WTC11 (cell line): ENCODE measurements around the gene CHCHD1. TPM values are rescaled to one million over a fixed set of nuclear protein-coding genes. Genes with fewer than 3 reads are reported as not detected.

Source experiments
- ATAC-seq: fragments of 200-7000 bp; cut with Tn5 transposase; 2 replicates; pipeline ENCODE4 v1.10.0; 2021; ENCODE audit warnings: mild to moderate bottlenecking, moderate library complexity
- CTCF ChIA-PET: fragments of 300-600 bp; sonication (Branson Sonifier 250); formaldehyde crosslinking; loops from one replicate; lab custom pipeline; 2021; ENCODE audit warnings: antibody characterized with exemption; lab: Charles Lee
- POLR2A ChIA-PET: fragments of 350-600 bp; sonication (Branson Sonifier 250); formaldehyde crosslinking; loops from one replicate; lab custom pipeline; 2021; ENCODE audit warnings: antibody characterized with exemption; lab: Charles Lee
- DNase-seq: peaks from one replicate; pipeline ENCODE4 v3.0.0; 2021; ENCODE audit warnings: low spot score
- H3K27ac Mint-ChIP-seq: 2 replicates; pipeline ENCODE4 v1.8.0; 2021; ENCODE audit warnings: mixed read lengths
- H3K27me3 Mint-ChIP-seq: 2 replicates; pipeline ENCODE4 v1.8.0; 2021; ENCODE audit warnings: low read depth, mild to moderate bottlenecking, moderate library complexity, mixed read lengths
- H3K36me3 Mint-ChIP-seq: 2 replicates; pipeline ENCODE4 v1.8.0; 2021; ENCODE audit warnings: mixed read lengths
- H3K4me1 Mint-ChIP-seq: 2 replicates; pipeline ENCODE4 v1.8.0; 2022; ENCODE audit warnings: mixed read lengths
- H3K4me3 Mint-ChIP-seq: 2 replicates; pipeline ENCODE4 v1.8.0; 2021; ENCODE audit warnings: mild to moderate bottlenecking, moderate library complexity, mixed read lengths
- H3K9me3 Mint-ChIP-seq: 2 replicates; pipeline ENCODE4 v1.8.0; 2021; ENCODE audit warnings: mixed read lengths
- FOXP1 ChIP-seq: sonication (generic); formaldehyde crosslinking; IDR thresholded peaks from 2 replicates; pipeline ENCODE4 v1.8.0; 2022; ENCODE audit warnings: missing genetic modification reagents, mild to moderate bottlenecking, moderate library complexity, borderline replicate concordance
- GTF2I ChIP-seq: fragments of 250-450 bp; sonication (Bioruptor Pico); conservative IDR thresholded peaks from 2 replicates; pipeline ENCODE4 v1.4.0; 2021; ENCODE audit warnings: mild to moderate bottlenecking
- NR2C2 ChIP-seq: sonication (generic); formaldehyde crosslinking; IDR thresholded peaks from 2 replicates; pipeline ENCODE4 v1.8.0; 2022; ENCODE audit warnings: mild to moderate bottlenecking, missing genetic modification reagents
- TCF7 ChIP-seq: sonication (generic); formaldehyde crosslinking; IDR thresholded peaks from 2 replicates; pipeline ENCODE4 v1.8.0; 2022; ENCODE audit warnings: mild to moderate bottlenecking, low read depth, missing genetic modification reagents, moderate library complexity
- TP53 ChIP-seq: sonication (generic); formaldehyde crosslinking; IDR thresholded peaks from 2 replicates; pipeline ENCODE4 v1.8.1; 2023; ENCODE audit warnings: mild to moderate bottlenecking, missing genetic modification reagents
- ZNF121 ChIP-seq: sonication (generic); formaldehyde crosslinking; IDR thresholded peaks from 2 replicates; pipeline ENCODE4 v1.8.0; 2023; ENCODE audit warnings: missing genetic modification reagents
- ZNF138 ChIP-seq: sonication (generic); formaldehyde crosslinking; conservative IDR thresholded peaks from 2 replicates; pipeline ENCODE4 v1.8.1; 2022; ENCODE audit warnings: mild to moderate bottlenecking, moderate library complexity, missing genetic modification reagents
- ZNF317 ChIP-seq: sonication (generic); formaldehyde crosslinking; IDR thresholded peaks from 2 replicates; pipeline ENCODE4 v1.8.1; 2023; ENCODE audit warnings: low read depth, mild to moderate bottlenecking, moderate library complexity, missing genetic modification reagents, borderline replicate concordance
- ZNF423 ChIP-seq: fragments of 250-450 bp; sonication (Bioruptor Pico); IDR thresholded peaks from 2 replicates; pipeline ENCODE4 v2.1.2; 2022; ENCODE audit warnings: mild to moderate bottlenecking, moderate library complexity
- total RNA-seq: library from RNA; stranded (reverse); gene quantifications from 3 replicates; pipeline ENCODE4 v1.2.3, GENCODE V29; 2021
- TF ChIP-seq, protein P1 (sequence below): sonication (generic); formaldehyde crosslinking; IDR thresholded peaks from 2 replicates; pipeline ENCODE4 v1.8.1; 2022; ENCODE audit warnings: low read depth, missing genetic modification reagents, borderline replicate concordance
- TF ChIP-seq, protein P2 (sequence below): sonication (generic); formaldehyde crosslinking; IDR thresholded peaks from 2 replicates; pipeline ENCODE4 v1.8.1; 2022; ENCODE audit warnings: missing genetic modification reagents, borderline replicate concordance
- TF ChIP-seq, protein P3 (sequence below): sonication (generic); formaldehyde crosslinking; IDR thresholded peaks from 2 replicates; pipeline ENCODE4 v1.8.1; 2023; ENCODE audit warnings: mild to moderate bottlenecking, moderate library complexity, missing genetic modification reagents
- TF ChIP-seq, protein P4 (sequence below): fragments of 250-450 bp; sonication (Bioruptor Pico); conservative IDR thresholded peaks from 2 replicates; pipeline ENCODE4 v1.9.0; 2021; ENCODE audit warnings: mild to moderate bottlenecking
- TF ChIP-seq, protein P5 (sequence below): sonication (generic); formaldehyde crosslinking; IDR thresholded peaks from 2 replicates; pipeline ENCODE4 v1.8.0; 2022; ENCODE audit warnings: mild to moderate bottlenecking, missing genetic modification reagents

The CHCHD1 gene
- total RNA-seq, 1 experiment from 2014 or later: 45.9 TPM

DNA sequence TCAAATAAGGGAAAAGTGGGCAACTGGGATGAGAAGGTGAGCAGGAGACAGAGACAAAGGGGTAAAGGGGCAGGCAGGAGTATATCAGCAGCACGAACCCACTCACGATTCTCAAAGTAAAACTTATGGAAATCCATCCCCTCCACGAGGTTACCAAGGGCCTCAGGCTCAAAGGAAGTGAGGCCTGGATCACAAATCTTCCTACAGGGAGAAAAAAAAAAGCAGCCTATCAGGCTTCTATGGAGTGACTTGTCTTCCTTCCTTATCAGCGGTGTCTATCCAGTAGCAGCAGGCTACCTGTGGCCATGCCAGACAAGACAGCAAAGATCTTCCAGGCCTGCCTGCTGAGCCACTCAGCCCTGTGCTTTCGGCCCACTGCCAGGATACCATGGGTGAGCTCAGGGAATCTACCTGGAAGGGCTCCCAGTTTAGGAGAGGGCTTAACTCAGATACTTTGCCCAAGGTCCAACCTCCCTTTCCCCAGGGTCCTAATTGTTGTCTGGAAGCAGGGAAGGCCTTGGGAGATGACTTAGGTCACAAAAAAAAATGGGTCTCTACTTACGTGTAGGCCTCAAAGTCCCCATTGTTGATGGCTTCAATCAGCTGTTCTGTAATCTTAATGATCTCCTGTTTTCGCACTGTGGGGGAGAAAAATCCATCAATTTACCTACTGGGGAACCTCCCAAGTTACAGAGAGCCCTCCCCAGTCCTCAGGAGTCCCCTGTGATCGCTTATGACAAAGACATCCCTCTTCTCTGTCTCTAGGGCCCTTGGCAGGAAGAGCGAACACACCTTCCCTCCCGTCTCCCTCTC lies 35.3 kb downstream of the CHCHD1 start:
- H3K4me3 Mint-ChIP-seq: no peak overlapping the region
- H3K36me3 Mint-ChIP-seq: peaks cover 11% of the 10 kb centered on the region; the same call in 1 of the 2 replicates
- POLR2A ChIA-PET: no interaction called here
- H3K27me3 Mint-ChIP-seq: no peaks in the 10 kb centered on the region
- ATAC-seq (no peak), DNase-seq (no peak)
- TF ChIP-seq NR2C2 (CRISPR knock-in tag): no peak
- no peak for TF ChIP-seq ZNF317 (CRISPR knock-in tag)
- TF ChIP-seq, protein P1, sequence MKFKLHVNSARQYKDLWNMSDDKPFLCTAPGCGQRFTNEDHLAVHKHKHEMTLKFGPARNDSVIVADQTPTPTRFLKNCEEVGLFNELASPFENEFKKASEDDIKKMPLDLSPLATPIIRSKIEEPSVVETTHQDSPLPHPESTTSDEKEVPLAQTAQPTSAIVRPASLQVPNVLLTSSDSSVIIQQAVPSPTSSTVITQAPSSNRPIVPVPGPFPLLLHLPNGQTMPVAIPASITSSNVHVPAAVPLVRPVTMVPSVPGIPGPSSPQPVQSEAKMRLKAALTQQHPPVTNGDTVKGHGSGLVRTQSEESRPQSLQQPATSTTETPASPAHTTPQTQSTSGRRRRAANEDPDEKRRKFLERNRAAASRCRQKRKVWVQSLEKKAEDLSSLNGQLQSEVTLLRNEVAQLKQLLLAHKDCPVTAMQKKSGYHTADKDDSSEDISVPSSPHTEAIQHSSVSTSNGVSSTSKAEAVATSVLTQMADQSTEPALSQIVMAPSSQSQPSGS (CRISPR knock-in tag): no peak
- no peak for TF ChIP-seq ZNF121 (CRISPR knock-in tag)
- TF ChIP-seq, protein P2, sequence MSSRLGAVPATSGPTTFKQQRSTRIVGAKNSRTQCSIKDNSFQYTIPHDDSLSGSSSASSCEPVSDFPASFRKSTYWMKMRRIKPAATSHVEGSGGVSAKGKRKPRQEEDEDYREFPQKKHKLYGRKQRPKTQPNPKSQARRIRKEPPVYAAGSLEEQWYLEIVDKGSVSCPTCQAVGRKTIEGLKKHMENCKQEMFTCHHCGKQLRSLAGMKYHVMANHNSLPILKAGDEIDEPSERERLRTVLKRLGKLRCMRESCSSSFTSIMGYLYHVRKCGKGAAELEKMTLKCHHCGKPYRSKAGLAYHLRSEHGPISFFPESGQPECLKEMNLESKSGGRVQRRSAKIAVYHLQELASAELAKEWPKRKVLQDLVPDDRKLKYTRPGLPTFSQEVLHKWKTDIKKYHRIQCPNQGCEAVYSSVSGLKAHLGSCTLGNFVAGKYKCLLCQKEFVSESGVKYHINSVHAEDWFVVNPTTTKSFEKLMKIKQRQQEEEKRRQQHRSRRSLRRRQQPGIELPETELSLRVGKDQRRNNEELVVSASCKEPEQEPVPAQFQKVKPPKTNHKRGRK (CRISPR knock-in tag): no peak
- TF ChIP-seq, protein P3, sequence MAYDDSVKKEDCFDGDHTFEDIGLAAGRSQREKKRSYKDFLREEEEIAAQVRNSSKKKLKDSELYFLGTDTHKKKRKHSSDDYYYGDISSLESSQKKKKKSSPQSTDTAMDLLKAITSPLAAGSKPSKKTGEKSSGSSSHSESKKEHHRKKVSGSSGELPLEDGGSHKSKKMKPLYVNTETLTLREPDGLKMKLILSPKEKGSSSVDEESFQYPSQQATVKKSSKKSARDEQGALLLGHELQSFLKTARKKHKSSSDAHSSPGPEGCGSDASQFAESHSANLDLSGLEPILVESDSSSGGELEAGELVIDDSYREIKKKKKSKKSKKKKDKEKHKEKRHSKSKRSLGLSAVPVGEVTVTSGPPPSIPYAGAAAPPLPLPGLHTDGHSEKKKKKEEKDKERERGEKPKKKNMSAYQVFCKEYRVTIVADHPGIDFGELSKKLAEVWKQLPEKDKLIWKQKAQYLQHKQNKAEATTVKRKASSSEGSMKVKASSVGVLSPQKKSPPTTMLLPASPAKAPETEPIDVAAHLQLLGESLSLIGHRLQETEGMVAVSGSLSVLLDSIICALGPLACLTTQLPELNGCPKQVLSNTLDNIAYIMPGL (CRISPR knock-in tag): no peak
- peaks cover 6% of the 10 kb centered on the region for H3K4me1 Mint-ChIP-seq
- 0 out of 2 replicates have a peak overlapping the region, but pooled peaks have one; percentile 15 for H3K27ac Mint-ChIP-seq
- no peaks in the 10 kb centered on the region for H3K9me3 Mint-ChIP-seq
- CTCF ChIA-PET: interaction anchor here (0.7 to 3.0 kb wide), 2 partner anchors 49 to 63 kb away, joined by 3 to 22 read pairs; no protein-coding TSS in a partner anchor

DNA sequence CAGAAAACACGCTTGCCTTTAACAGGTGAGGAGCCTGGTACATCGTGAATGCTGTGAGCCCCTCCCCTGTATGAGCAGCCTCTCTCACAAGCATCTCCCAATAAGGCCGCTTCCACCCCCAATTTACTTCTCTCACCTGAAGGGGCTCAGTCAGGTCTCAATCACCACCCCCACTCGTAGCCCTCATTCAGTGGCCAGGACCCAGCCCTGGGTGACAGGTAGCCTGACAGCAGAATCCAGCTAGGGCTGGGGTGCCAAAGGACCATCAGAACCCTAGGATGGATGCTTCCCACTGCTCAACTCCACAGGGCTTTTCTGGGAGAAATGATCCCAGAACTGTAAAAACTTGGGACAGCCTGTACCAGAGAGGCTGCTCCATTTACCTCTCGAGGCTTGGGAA lies 36.0 kb downstream of the CHCHD1 start:
- Mint-ChIP-seq H3K27me3 (no peaks in the 10 kb centered on the region), H3K9me3 (no peaks in the 10 kb centered on the region), H3K36me3 (peaks cover 11% of the 10 kb centered on the region; the same call in 1 of the 2 replicates), H3K27ac (no peak overlapping the region), H3K4me3 (no peak overlapping the region), H3K4me1 (peaks cover 2% of the 10 kb centered on the region)
- ATAC-seq (no peak), DNase-seq (no peak)
- CTCF ChIA-PET: interaction anchor here (0.7 to 3.2 kb wide), 4 partner anchors 12 to 62 kb away, joined by 3 to 22 read pairs (median 14); a partner anchor contains a TSS
- POLR2A ChIA-PET: no interaction called here
- TF ChIP-seq TP53 (CRISPR knock-in tag): no peak
- TF ChIP-seq FOXP1 (CRISPR knock-in tag): no peak
- TF ChIP-seq, protein P4, sequence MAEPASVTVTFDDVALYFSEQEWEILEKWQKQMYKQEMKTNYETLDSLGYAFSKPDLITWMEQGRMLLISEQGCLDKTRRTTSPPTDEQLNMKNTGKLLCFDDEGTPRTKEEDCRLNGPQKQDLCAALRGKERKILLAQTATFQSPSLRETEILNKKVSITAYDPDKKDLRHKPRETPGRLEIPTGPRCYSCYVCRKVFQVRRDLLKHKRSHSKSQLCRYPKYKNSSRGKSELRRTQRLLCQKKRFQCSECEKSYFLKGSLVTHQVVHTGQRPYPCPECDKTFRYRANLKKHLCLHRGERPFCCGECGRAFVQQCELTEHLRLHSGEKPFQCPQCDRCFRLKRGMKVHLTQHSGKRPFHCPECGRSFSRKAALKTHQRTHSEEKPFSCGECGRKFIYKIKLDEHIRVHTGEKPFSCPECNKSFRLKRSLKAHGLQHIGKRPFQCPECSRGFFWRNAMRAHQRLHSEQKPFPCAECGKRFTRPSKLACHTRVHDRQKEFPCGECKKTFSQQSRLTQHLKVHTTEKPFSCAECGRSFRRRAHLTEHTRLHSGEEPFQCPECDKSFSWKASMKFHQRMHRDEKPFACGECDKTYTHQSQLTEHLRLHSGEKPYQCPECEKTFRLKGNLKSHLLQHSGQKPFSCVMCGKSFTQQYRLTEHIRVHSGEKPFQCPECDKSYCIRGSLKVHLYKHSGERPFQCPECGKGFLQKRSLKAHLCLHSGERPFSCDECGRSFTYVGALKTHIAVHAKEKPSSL (CRISPR knock-in tag): no peak
- no peak for TF ChIP-seq TCF7 (CRISPR knock-in tag)
- TF ChIP-seq NR2C2 (CRISPR knock-in tag): no peak
- TF ChIP-seq, protein P5, sequence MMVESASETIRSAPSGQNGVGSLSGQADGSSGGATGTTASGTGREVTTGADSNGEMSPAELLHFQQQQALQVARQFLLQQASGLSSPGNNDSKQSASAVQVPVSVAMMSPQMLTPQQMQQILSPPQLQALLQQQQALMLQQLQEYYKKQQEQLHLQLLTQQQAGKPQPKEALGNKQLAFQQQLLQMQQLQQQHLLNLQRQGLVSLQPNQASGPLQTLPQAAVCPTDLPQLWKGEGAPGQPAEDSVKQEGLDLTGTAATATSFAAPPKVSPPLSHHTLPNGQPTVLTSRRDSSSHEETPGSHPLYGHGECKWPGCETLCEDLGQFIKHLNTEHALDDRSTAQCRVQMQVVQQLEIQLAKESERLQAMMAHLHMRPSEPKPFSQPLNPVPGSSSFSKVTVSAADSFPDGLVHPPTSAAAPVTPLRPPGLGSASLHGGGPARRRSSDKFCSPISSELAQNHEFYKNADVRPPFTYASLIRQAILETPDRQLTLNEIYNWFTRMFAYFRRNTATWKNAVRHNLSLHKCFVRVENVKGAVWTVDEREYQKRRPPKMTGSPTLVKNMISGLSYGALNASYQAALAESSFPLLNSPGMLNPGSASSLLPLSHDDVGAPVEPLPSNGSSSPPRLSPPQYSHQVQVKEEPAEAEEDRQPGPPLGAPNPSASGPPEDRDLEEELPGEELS (CRISPR knock-in tag): no peak
- no peak for TF ChIP-seq GTF2I (CRISPR knock-in tag)
- no peak for TF ChIP-seq ZNF138 (CRISPR knock-in tag)
- TF ChIP-seq ZNF423 (CRISPR knock-in tag): no peak
